HEK293T (cell line): ENCODE results near the gene CHD9NB.

Experiments used
- CTCF ChIA-PET: fragments of 350-600 bp; formaldehyde crosslinking; extraction: SDS; loops from one replicate; lab custom pipeline; 2021; ENCODE audit warnings: antibody characterized with exemption, inconsistent platforms; lab: Yijun Ruan, JAX
- POLR2A ChIA-PET: fragments of 350-600 bp; formaldehyde crosslinking; extraction: SDS; loops from one replicate; lab custom pipeline; 2020; ENCODE audit warnings: antibody characterized with exemption, inconsistent platforms; lab: Yijun Ruan, JAX
- DNase-seq: peaks from one replicate; pipeline ENCODE4 v3.0.0; 2012; ENCODE audit warnings: mixed read lengths; ENCODE audit errors: extremely low spot score
- ARNT ChIP-seq: fragments of 450-650 bp; IDR thresholded peaks from 2 replicates; pipeline ENCODE4 v1.6.1; 2017; ENCODE audit warnings: mild to moderate bottlenecking
- BHLHE40 ChIP-seq: fragments of 450-650 bp; IDR thresholded peaks from 2 replicates; pipeline ENCODE4 v1.6.1; 2016; ENCODE audit warnings: mild to moderate bottlenecking, moderate library complexity, borderline replicate concordance
- CTBP1 ChIP-seq: fragments of 450-650 bp; IDR thresholded peaks from 2 replicates; pipeline ENCODE4 v1.6.1; 2016; ENCODE audit warnings: borderline replicate concordance
- ELF4 ChIP-seq: fragments of 450-650 bp; IDR thresholded peaks from 2 replicates; pipeline ENCODE4 v1.6.1; 2017; ENCODE audit warnings: antibody characterized with exemption
- FOXA1 ChIP-seq: fragments of 450-650 bp; IDR thresholded peaks from 2 replicates; pipeline ENCODE4 v1.6.1; 2016; ENCODE audit warnings: mild to moderate bottlenecking
- FOXK2 ChIP-seq: fragments of 450-650 bp; IDR thresholded peaks from 2 replicates; pipeline ENCODE4 v1.6.1; 2016; ENCODE audit warnings: mild to moderate bottlenecking
- FOXM1 ChIP-seq: fragments of 450-650 bp; IDR thresholded peaks from 2 replicates; pipeline ENCODE4 v1.6.1; 2017; ENCODE audit warnings: mild to moderate bottlenecking, borderline replicate concordance
- HDGF ChIP-seq: fragments of 450-650 bp; IDR thresholded peaks from 2 replicates; pipeline ENCODE4 v1.6.1; 2017; ENCODE audit warnings: antibody characterized with exemption, borderline replicate concordance
- L3MBTL2 ChIP-seq: fragments of 450-650 bp; conservative IDR thresholded peaks from 2 replicates; pipeline ENCODE4 v1.6.1; 2016; ENCODE audit warnings: mild to moderate bottlenecking
- LEF1 ChIP-seq: fragments of 450-650 bp; IDR thresholded peaks from 2 replicates; pipeline ENCODE4 v1.6.1; 2017; ENCODE audit warnings: mild to moderate bottlenecking, borderline replicate concordance
- NFRKB ChIP-seq: fragments of 450-650 bp; IDR thresholded peaks from 2 replicates; pipeline ENCODE4 v1.6.1; 2016; ENCODE audit warnings: mild to moderate bottlenecking, moderate library complexity
- PKNOX1 ChIP-seq: fragments of 450-650 bp; IDR thresholded peaks from 2 replicates; pipeline ENCODE4 v1.6.1; 2016
- SP1 ChIP-seq: fragments of 450-650 bp; IDR thresholded peaks from 2 replicates; pipeline ENCODE4 v1.6.1; 2017
- SUZ12 ChIP-seq: fragments of 450-650 bp; IDR thresholded peaks from 2 replicates; pipeline ENCODE4 v1.6.1; 2016; ENCODE audit warnings: mild to moderate bottlenecking
- TARDBP ChIP-seq: fragments of 450-650 bp; IDR thresholded peaks from 2 replicates; pipeline ENCODE4 v1.6.1; 2016
- ZNF384 ChIP-seq: fragments of 450-650 bp; IDR thresholded peaks from 2 replicates; pipeline ENCODE4 v1.6.1; 2016

The CHD9NB gene

DNA sequence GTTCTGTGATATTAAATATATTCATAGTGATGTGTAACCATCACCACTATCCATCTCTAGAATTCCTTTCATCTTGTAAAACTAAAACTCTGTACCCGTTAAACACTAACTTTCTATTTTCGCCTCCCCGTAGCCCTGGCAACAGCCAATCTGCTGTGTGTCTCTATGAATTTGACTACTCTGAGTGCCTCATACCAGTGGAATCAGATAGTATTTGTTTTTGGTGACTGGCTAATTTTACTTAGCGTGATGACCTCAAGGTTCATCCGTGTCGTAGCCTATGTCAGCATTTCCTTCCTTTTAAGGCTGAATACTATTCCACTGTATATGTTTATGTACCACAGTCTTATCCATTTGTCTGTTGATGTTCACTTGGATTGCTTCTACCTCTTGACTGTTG, 20.3 kb upstream of the CHD9NB start:
- CTCF ChIA-PET = no interaction called here
- TF ChIP-seq ELF4 = no peak
- TF ChIP-seq ZNF384 = no peak
- no peak for TF ChIP-seq FOXK2
- TF ChIP-seq PKNOX1 = no peak
- POLR2A ChIA-PET = no interaction called here
- DNase-seq = no peak

DNA sequence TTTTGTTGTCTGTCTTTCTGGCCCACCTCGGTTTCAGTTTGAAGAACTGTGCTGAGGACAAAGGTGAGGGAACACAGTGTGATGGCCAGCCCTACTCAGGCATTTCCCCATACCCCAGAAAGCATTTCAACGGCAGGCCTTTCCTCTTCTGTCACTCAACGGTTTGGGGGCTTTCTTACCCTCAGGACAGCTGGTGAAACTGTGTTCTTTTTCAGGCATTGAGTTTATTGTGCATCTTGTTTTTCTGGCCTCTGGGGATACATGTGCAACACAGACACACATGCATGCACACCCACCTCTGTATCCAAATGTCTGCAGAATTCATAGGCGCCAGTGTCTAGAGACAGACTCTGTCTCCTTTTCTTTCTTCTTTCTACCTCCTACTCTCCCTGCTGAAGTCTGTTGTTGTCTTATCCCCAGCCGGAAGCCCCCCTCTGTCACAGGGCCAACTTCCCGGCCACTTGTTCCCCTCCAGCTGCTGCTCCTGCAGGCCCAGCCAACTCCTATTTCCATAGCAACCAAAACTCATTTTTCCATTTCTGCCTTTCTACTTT, 19.1 kb upstream of the CHD9NB start:
- ChIA-PET CTCF (no interaction called here), POLR2A (no interaction called here)
- no peak for DNase-seq
- no peak for TF ChIP-seq FOXM1
- no peak for TF ChIP-seq SP1
- TF ChIP-seq ARNT = no peak
- no peak for TF ChIP-seq ELF4
- no peak for TF ChIP-seq PKNOX1
- TF ChIP-seq BHLHE40 = no peak
- TF ChIP-seq FOXA1 = no peak
- TF ChIP-seq HDGF = no peak
- TF ChIP-seq LEF1 = no peak
- no peak for TF ChIP-seq SUZ12
- TF ChIP-seq TARDBP = no peak
- TF ChIP-seq FOXK2 = no peak
- no peak for TF ChIP-seq CTBP1
- no peak for TF ChIP-seq ZNF384
- TF ChIP-seq NFRKB = no peak
- no peak for TF ChIP-seq L3MBTL2

GRCh38 chr16:53069772-53070171, 17.1 kb upstream of the CHD9NB start:
- no peak for DNase-seq
- ChIA-PET CTCF (interaction anchor here (0.6 kb wide), 1 partner anchor 60 kb away, joined by 4 read pairs; no protein-coding TSS in a partner anchor), POLR2A (no interaction called here)
- TF ChIP-seq FOXA1 = no peak
- TF ChIP-seq FOXM1 = no peak

- TF ChIP-seq ELF4 = no peak
- no peak for TF ChIP-seq HDGF
- TF ChIP-seq FOXK2 = no peak
- no peak for TF ChIP-seq L3MBTL2
- TF ChIP-seq FOXM1 = no peak
- TF ChIP-seq FOXA1 = no peak
- TF ChIP-seq NFRKB = no peak
- TF ChIP-seq SP1 = no peak
- no peak for TF ChIP-seq LEF1
- TF ChIP-seq TARDBP = no peak
- no peak for TF ChIP-seq PKNOX1
- no peak for TF ChIP-seq CTBP1
- no peak for TF ChIP-seq SUZ12
- TF ChIP-seq ARNT = no peak
- TF ChIP-seq BHLHE40 = no peak
- no peak for TF ChIP-seq ZNF384
- DNase-seq = no peak
- POLR2A ChIA-PET = no interaction called here
- CTCF ChIA-PET = no interaction called here
Measured at GRCh38 chr16:53068423-53068833, 15.7 kb upstream of the CHD9NB start.

GRCh38 chr16:53067675-53068074, 15.0 kb upstream of the CHD9NB start:
- ChIA-PET CTCF (no interaction called here), POLR2A (no interaction called here)
- TF ChIP-seq FOXK2 = no peak
- no peak for TF ChIP-seq ARNT
- no peak for TF ChIP-seq NFRKB
- no peak for TF ChIP-seq LEF1
- no peak for TF ChIP-seq HDGF
- TF ChIP-seq ELF4 = no peak
- no peak for TF ChIP-seq SUZ12
- no peak for TF ChIP-seq ZNF384
- no peak for TF ChIP-seq SP1
- no peak for TF ChIP-seq FOXA1
- no peak for TF ChIP-seq TARDBP
- TF ChIP-seq PKNOX1 = no peak
- TF ChIP-seq BHLHE40 = no peak
- TF ChIP-seq CTBP1 = no peak
- TF ChIP-seq FOXM1 = no peak
- TF ChIP-seq L3MBTL2 = no peak
- DNase-seq = no peak

GRCh38 chr16:53065461-53066061, 12.9 kb upstream of the CHD9NB start:
- no peak for DNase-seq
- ChIA-PET CTCF (interaction anchor here (0.6 to 1.3 kb wide), 2 partner anchors 11 to 17 kb away, joined by 3 read pairs; no protein-coding TSS in a partner anchor), POLR2A (no interaction called here)
- no peak for TF ChIP-seq SUZ12
- TF ChIP-seq ELF4 = no peak
- TF ChIP-seq ZNF384 = no peak
- no peak for TF ChIP-seq SP1
- TF ChIP-seq L3MBTL2 = no peak
- TF ChIP-seq PKNOX1 = no peak
- no peak for TF ChIP-seq HDGF
- no peak for TF ChIP-seq CTBP1
- no peak for TF ChIP-seq BHLHE40
- TF ChIP-seq FOXM1 = no peak
- TF ChIP-seq FOXK2 = no peak
- TF ChIP-seq NFRKB = no peak
- TF ChIP-seq TARDBP = no peak
- no peak for TF ChIP-seq ARNT
- no peak for TF ChIP-seq FOXA1
